Upper lobe of right lung (tissue), 1 donor: ENCODE data around the gene BCL2L12. TPM values are rescaled to one million over a fixed set of nuclear protein-coding genes. Genes with fewer than 3 reads are reported as not detected.
A peak's percentile ranks its signal among the peaks of the same experiment; 100 is the strongest.

Source experiments
- ATAC-seq: fragments of 200-7000 bp; cut with Tn5 transposase; one replicate; pipeline ENCODE4 v1.9.1; 2020; ENCODE audit warnings: mild to moderate bottlenecking, moderate library complexity
- DNase-seq: peaks from one replicate; pipeline ENCODE4 v3.0.0-alpha.2; 2020
- H3K27ac ChIP-seq: fragments of 200-600 bp; one replicate; pipeline ENCODE4 v1.8.0; 2022
- H3K27me3 ChIP-seq: fragments of 200-600 bp; one replicate; pipeline ENCODE4 v1.8.0; 2022; ENCODE audit warnings: mild to moderate bottlenecking
- H3K36me3 ChIP-seq: fragments of 200-600 bp; one replicate; pipeline ENCODE4 v1.8.0; 2022
- H3K4me1 ChIP-seq: fragments of 200-600 bp; one replicate; pipeline ENCODE4 v1.8.0; 2022
- H3K4me3 ChIP-seq: fragments of 200-600 bp; one replicate; pipeline ENCODE4 v1.8.0; 2022; ENCODE audit warnings: mild to moderate bottlenecking
- H3K9me3 ChIP-seq: fragments of 200-600 bp; one replicate; pipeline ENCODE4 v1.8.0; 2022
- CTCF ChIP-seq: fragments of 200-600 bp; IDR thresholded peaks from one replicate; pipeline ENCODE4 v1.8.0; 2022; ENCODE audit warnings: antibody characterized with exemption
- intact Hi-C: fragments of 100-400 bp; cut with DNase I; formaldehyde crosslinking; loops from one replicate; pipeline ENCODE4 v1.11.0; 2022
- total RNA-seq: library from RNA; stranded (reverse); fragmentation: NEBNext Ultra II Directional; extraction: Animal tissue kit (Norgen Biotek cat#: 25700); gene quantifications from one replicate; pipeline ENCODE4 v1.2.1, GENCODE V29; 2021
- donor health status: DM: no; HTN: yes; CAD: no; lungs with severe emphysema.

Gene BCL2L12
- total RNA-seq, 1 donor from 2014 or later = 15.8 TPM

- Histone ChIP-seq H3K4me3 (peak overlapping the region; percentile 59), H3K36me3 (peaks cover 42% of the 10 kb centered on the region), H3K27me3 (peaks cover 7% of the 10 kb centered on the region), H3K4me1 (peaks cover 23% of the 10 kb centered on the region), H3K27ac (peak overlapping the region; percentile 13), H3K9me3 (no peaks in the 10 kb centered on the region)
- intact Hi-C loops = no loop called here
- no peak for ATAC-seq
- DNase-seq = no peak
- TF ChIP-seq CTCF = no peak
Measured at GRCh38 chr19:49687150-49687549, 21.4 kb downstream of the BCL2L12 start.

GRCh38 chr19:49687566-49688316 lies 22.0 kb downstream of the BCL2L12 start:
- peaks cover 36% of the 10 kb centered on the region for H3K36me3 ChIP-seq
- H3K27me3 ChIP-seq = peaks cover 7% of the 10 kb centered on the region
- peak overlapping the region; percentile 59 for H3K4me3 ChIP-seq
- H3K9me3 ChIP-seq = no peaks in the 10 kb centered on the region
- H3K4me1 ChIP-seq = peaks cover 23% of the 10 kb centered on the region
- ATAC-seq (peak; percentile 2), DNase-seq (no peak)
- intact Hi-C loops = no loop called here
- peak overlapping the region; percentile 65 for H3K27ac ChIP-seq
- no peak for TF ChIP-seq CTCF

GRCh38 chr19:49688531-49689132 lies 22.9 kb downstream of the BCL2L12 start:
- no peak for ATAC-seq
- peak overlapping the region; percentile 65 for H3K27ac ChIP-seq
- peaks cover 7% of the 10 kb centered on the region for H3K27me3 ChIP-seq
- TF ChIP-seq CTCF = no peak
- H3K36me3 ChIP-seq = peaks cover 28% of the 10 kb centered on the region
- H3K9me3 ChIP-seq = no peaks in the 10 kb centered on the region
- intact Hi-C loops = no loop called here
- peak overlapping the region; percentile 59 for H3K4me3 ChIP-seq
- peaks cover 23% of the 10 kb centered on the region for H3K4me1 ChIP-seq
- DNase-seq = no peak

GRCh38 chr19:49689133-49690078 lies 23.7 kb downstream of the BCL2L12 start, which contains the start of gene ADM5:
ADM5 (plus strand) TSS chr19:49689594; CDS start chr19:49689838, 244 bp downstream.
- peaks cover 21% of the 10 kb centered on the region for H3K36me3 ChIP-seq
- H3K4me3 ChIP-seq = peak within 1 kb of the TSS; percentile 59
- intact Hi-C loops = no loop called here
- ATAC-seq (peak; percentile 55), DNase-seq (peak; percentile 80)
- no peaks in the 10 kb centered on the region for H3K9me3 ChIP-seq
- peak; percentile 57 for TF ChIP-seq CTCF
- H3K4me1 ChIP-seq = peaks cover 23% of the 10 kb centered on the region
- H3K27ac ChIP-seq = peak within 1 kb of the TSS; percentile 65
- peaks cover 7% of the 10 kb centered on the region for H3K27me3 ChIP-seq

GRCh38 chr19:49690079-49690655 lies 24.4 kb downstream of the BCL2L12 start:
- Histone ChIP-seq H3K9me3 (no peaks in the 10 kb centered on the region), H3K36me3 (peaks cover 13% of the 10 kb centered on the region), H3K27me3 (peaks cover 7% of the 10 kb centered on the region), H3K4me1 (peaks cover 23% of the 10 kb centered on the region), H3K27ac (peak overlapping the region; percentile 65), H3K4me3 (peak overlapping the region; percentile 59)
- TF ChIP-seq CTCF = no peak
- intact Hi-C loops = no loop called here
- peak; percentile 2 for ATAC-seq
- no peak for DNase-seq
